Neural cell (in vitro differentiated cells): ENCODE measurements around the gene HPS6. TPM values are rescaled to one million over a fixed set of nuclear protein-coding genes. Genes with fewer than 3 reads are reported as not detected.

Experiments
- H2AFZ ChIP-seq: fragments of 200-600, 300-800 bp; sonication (generic), shearing (Covaris generic); 2 replicates; pipeline ENCODE4 v1.6.0; 2014; ENCODE audit warnings: low read depth, mild to moderate bottlenecking, antibody characterized with exemption, low read length, moderate library complexity
- H3F3A ChIP-seq: fragments of 200-600 bp; shearing (Covaris generic); 2 replicates; pipeline ENCODE4 v1.6.1; 2016; ENCODE audit warnings: mild to moderate bottlenecking, moderate library complexity, mixed read lengths, antibody characterized with exemption, low read length; ENCODE audit not compliant: insufficient read depth, poor library complexity, severe bottlenecking
- H3K27ac ChIP-seq: fragments of 200-600, 300-800 bp; sonication (generic), shearing (Covaris generic); 2 replicates; pipeline ENCODE4 v1.5.1; 2014; ENCODE audit warnings: mild to moderate bottlenecking, low read length, moderate library complexity
- H3K27me3 ChIP-seq: fragments of 300-800, 200-600 bp; sonication (generic), shearing (Covaris generic); 2 replicates; pipeline ENCODE4 v1.6.0; 2014; ENCODE audit warnings: mild to moderate bottlenecking, low read depth, low read length, moderate library complexity; ENCODE audit not compliant: insufficient read depth
- H3K36me3 ChIP-seq: fragments of 300-800, 200-600 bp; sonication (generic), shearing (Covaris generic); 2 replicates; pipeline ENCODE4 v1.5.1; 2014; ENCODE audit warnings: mild to moderate bottlenecking, antibody characterized with exemption, low read length, moderate library complexity; ENCODE audit not compliant: insufficient read depth
- H3K4me2 ChIP-seq: fragments of 300-800, 200-600 bp; sonication (generic), shearing (Covaris generic); 2 replicates; pipeline ENCODE4 v1.6.0; 2014; ENCODE audit warnings: mild to moderate bottlenecking, low read length
- H3K4me3 ChIP-seq: fragments of 300-800, 200-600 bp; sonication (generic), shearing (Covaris generic); 2 replicates; pipeline ENCODE4 v1.5.1; 2014; ENCODE audit warnings: mild to moderate bottlenecking, low read length, moderate library complexity
- H3K79me2 ChIP-seq: fragments of 200-600 bp; shearing (Covaris generic); replicated peaks from 2 replicates; pipeline ENCODE4 v1.6.0; 2014; ENCODE audit warnings: mild to moderate bottlenecking, low read length, moderate library complexity; ENCODE audit not compliant: insufficient read depth
- H3K9ac ChIP-seq: fragments of 300-800, 200-600 bp; sonication (generic), shearing (Covaris generic); 2 replicates; pipeline ENCODE4 v1.6.1; 2016; ENCODE audit warnings: mild to moderate bottlenecking, low read length, mixed read lengths
- H3K9me2 ChIP-seq: fragments of 200-600 bp; shearing (Covaris generic); 2 replicates; pipeline ENCODE4 v1.6.1; 2016; ENCODE audit warnings: mild to moderate bottlenecking, low read length, mixed read lengths; ENCODE audit not compliant: insufficient read depth
- H3K9me3 ChIP-seq: fragments of 200-600, 300-800 bp; sonication (generic), shearing (Covaris generic); 2 replicates; pipeline ENCODE4 v1.6.1; 2016; ENCODE audit warnings: mild to moderate bottlenecking, mixed run types, low read length, moderate library complexity, mixed read lengths
- H4K20me1 ChIP-seq: fragments of 200-600 bp; shearing (Covaris generic); 2 replicates; pipeline ENCODE4 v1.6.1; 2016; ENCODE audit warnings: mild to moderate bottlenecking, mixed run types; ENCODE audit not compliant: insufficient read depth
- EP300 ChIP-seq: fragments of 450-650 bp; conservative IDR thresholded peaks from 2 replicates; pipeline ENCODE4 v1.6.1; 2014; ENCODE audit warnings: antibody characterized with exemption, mild to moderate bottlenecking, moderate library complexity; ENCODE audit not compliant: poor library complexity, severe bottlenecking
- EZH2 ChIP-seq: fragments of 200-600, 300-800 bp; shearing (Covaris generic), sonication (generic); IDR thresholded peaks from 2 replicates; pipeline ENCODE4 v1.6.1; 2014; ENCODE audit warnings: antibody characterized with exemption, low read length, borderline replicate concordance, mild to moderate bottlenecking; ENCODE audit not compliant: insufficient read depth, poor library complexity, severe bottlenecking
- MXI1 ChIP-seq: fragments of 450-650 bp; conservative IDR thresholded peaks from 2 replicates; pipeline ENCODE4 v1.6.1; 2014; ENCODE audit warnings: antibody characterized with exemption, mild to moderate bottlenecking; ENCODE audit not compliant: poor library complexity, severe bottlenecking
- POLR2AphosphoS5 ChIP-seq: IDR thresholded peaks from 2 replicates; pipeline ENCODE4 v1.6.1; 2012
- RAD21 ChIP-seq: fragments of 450-650 bp; conservative IDR thresholded peaks from 2 replicates; pipeline ENCODE4 v1.6.1; 2014; ENCODE audit warnings: antibody characterized with exemption, mild to moderate bottlenecking, moderate library complexity
- SMC3 ChIP-seq: fragments of 450-650 bp; conservative IDR thresholded peaks from 2 replicates; pipeline ENCODE4 v1.6.1; 2014; ENCODE audit warnings: antibody characterized with exemption, mild to moderate bottlenecking, moderate library complexity; ENCODE audit not compliant: poor library complexity
- TAF1 ChIP-seq: IDR thresholded peaks from 2 replicates; pipeline ENCODE4 v1.6.1; 2012; ENCODE audit warnings: low read depth
- polyA plus RNA-seq: library from polyadenylated mRNA; depleted of rRNA; stranded (reverse); fragments of >200 nt; gene quantifications from 2 replicates; pipeline ENCODE4 v1.2.3, GENCODE V29; 2014
- TF ChIP-seq, protein P1 (sequence below): fragments of 450-650 bp; IDR thresholded peaks from 2 replicates; pipeline ENCODE4 v1.5.1; 2014; ENCODE audit warnings: antibody characterized with exemption, mild to moderate bottlenecking, moderate library complexity; ENCODE audit not compliant: poor library complexity, severe bottlenecking
- TF ChIP-seq, protein P2 (sequence below): IDR thresholded peaks from 2 replicates; pipeline ENCODE4 v1.6.1; 2012; ENCODE audit warnings: borderline replicate concordance

The HPS6 gene
- polyA plus RNA-seq, 1 donor from 2014 or later = 9.6 TPM

DNA sequence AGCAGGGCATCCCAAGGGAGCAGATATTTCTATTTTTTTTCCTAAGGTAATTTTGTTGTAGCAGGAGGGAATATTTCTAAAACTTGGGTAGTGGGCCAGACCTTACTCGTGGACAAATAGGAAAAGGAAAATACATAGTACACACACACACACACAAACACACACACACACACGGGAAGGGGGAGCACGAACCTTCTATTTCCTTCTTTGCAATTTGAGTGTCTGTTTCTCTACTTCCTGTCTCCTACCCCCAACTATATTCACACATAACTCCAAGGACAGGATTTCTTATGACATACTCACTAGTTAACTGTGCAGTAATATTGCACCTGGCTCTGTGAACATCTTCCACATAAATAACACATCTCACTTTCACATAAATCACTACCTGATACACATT is 50.6 kb downstream of the HPS6 start:
- Histone ChIP-seq H3K4me3 (peak overlapping the region; percentile 92), H3K4me2 (peak overlapping the region; percentile 85), H3F3A (no peaks in the 10 kb centered on the region), H2AFZ (no peak overlapping the region), H3K9me2 (no peaks in the 10 kb centered on the region), H4K20me1 (peaks cover 18% of the 10 kb centered on the region), H3K79me2 (peaks cover 78% of the 10 kb centered on the region), H3K9me3 (no peaks in the 10 kb centered on the region), H3K9ac (peak overlapping the region; percentile 88), H3K27me3 (no peaks in the 10 kb centered on the region), H3K36me3 (no peaks in the 10 kb centered on the region), H3K27ac (peak overlapping the region; percentile 93)
- TF ChIP-seq EP300 (no peak), EZH2 (no peak), SMC3 (no peak), MXI1 (no peak), POLR2AphosphoS5 (no peak), RAD21 (no peak), TAF1 (no peak)
- TF ChIP-seq, protein P1, sequence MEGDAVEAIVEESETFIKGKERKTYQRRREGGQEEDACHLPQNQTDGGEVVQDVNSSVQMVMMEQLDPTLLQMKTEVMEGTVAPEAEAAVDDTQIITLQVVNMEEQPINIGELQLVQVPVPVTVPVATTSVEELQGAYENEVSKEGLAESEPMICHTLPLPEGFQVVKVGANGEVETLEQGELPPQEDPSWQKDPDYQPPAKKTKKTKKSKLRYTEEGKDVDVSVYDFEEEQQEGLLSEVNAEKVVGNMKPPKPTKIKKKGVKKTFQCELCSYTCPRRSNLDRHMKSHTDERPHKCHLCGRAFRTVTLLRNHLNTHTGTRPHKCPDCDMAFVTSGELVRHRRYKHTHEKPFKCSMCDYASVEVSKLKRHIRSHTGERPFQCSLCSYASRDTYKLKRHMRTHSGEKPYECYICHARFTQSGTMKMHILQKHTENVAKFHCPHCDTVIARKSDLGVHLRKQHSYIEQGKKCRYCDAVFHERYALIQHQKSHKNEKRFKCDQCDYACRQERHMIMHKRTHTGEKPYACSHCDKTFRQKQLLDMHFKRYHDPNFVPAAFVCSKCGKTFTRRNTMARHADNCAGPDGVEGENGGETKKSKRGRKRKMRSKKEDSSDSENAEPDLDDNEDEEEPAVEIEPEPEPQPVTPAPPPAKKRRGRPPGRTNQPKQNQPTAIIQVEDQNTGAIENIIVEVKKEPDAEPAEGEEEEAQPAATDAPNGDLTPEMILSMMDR = no peak
- TF ChIP-seq, protein P2, sequence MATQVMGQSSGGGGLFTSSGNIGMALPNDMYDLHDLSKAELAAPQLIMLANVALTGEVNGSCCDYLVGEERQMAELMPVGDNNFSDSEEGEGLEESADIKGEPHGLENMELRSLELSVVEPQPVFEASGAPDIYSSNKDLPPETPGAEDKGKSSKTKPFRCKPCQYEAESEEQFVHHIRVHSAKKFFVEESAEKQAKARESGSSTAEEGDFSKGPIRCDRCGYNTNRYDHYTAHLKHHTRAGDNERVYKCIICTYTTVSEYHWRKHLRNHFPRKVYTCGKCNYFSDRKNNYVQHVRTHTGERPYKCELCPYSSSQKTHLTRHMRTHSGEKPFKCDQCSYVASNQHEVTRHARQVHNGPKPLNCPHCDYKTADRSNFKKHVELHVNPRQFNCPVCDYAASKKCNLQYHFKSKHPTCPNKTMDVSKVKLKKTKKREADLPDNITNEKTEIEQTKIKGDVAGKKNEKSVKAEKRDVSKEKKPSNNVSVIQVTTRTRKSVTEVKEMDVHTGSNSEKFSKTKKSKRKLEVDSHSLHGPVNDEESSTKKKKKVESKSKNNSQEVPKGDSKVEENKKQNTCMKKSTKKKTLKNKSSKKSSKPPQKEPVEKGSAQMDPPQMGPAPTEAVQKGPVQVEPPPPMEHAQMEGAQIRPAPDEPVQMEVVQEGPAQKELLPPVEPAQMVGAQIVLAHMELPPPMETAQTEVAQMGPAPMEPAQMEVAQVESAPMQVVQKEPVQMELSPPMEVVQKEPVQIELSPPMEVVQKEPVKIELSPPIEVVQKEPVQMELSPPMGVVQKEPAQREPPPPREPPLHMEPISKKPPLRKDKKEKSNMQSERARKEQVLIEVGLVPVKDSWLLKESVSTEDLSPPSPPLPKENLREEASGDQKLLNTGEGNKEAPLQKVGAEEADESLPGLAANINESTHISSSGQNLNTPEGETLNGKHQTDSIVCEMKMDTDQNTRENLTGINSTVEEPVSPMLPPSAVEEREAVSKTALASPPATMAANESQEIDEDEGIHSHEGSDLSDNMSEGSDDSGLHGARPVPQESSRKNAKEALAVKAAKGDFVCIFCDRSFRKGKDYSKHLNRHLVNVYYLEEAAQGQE = no peak

DNA sequence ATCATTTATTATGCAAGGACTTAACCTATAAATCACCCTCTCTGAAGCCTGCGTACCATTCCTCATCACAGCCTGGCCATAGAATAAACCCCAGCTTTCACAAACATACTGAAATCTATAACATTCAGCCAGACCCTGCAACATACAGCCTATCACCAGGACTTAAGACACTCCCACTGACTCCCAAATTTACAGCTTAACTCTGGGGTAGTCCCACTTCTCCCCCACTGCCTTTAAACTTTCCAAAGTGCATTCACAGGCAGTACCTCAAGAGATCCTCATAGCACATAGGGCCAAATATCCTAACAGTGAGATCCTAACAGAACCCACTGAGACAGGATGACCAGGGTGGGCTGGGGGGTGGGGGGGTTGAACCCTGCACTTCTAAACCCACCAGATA is 51.5 kb downstream of the HPS6 start:
- no peak overlapping the region for H2AFZ ChIP-seq
- H3K36me3 ChIP-seq = no peaks in the 10 kb centered on the region
- no peaks in the 10 kb centered on the region for H3F3A ChIP-seq
- H3K9me3 ChIP-seq = no peaks in the 10 kb centered on the region
- H3K79me2 ChIP-seq = peaks cover 77% of the 10 kb centered on the region
- H3K4me3 ChIP-seq = peak overlapping the region; percentile 92
- no peaks in the 10 kb centered on the region for H3K27me3 ChIP-seq
- H3K9me2 ChIP-seq = no peaks in the 10 kb centered on the region
- TF ChIP-seq RAD21 = no peak
- TF ChIP-seq, protein P1 = no peak
- TF ChIP-seq EP300 = no peak
- TF ChIP-seq, protein P2 = no peak
- TF ChIP-seq MXI1 = no peak
- TF ChIP-seq POLR2AphosphoS5 = no peak
- no peak for TF ChIP-seq TAF1
- no peak for TF ChIP-seq SMC3
- TF ChIP-seq EZH2 = no peak
- H3K27ac ChIP-seq = peak overlapping the region; percentile 97
- peaks cover 13% of the 10 kb centered on the region for H4K20me1 ChIP-seq
- peak overlapping the region; percentile 95 for H3K4me2 ChIP-seq
- H3K9ac ChIP-seq = peak overlapping the region; percentile 88
